PC-3 (cell line): ENCODE results near the gene CR1.

ENCODE experiments used
- CTCF ChIP-seq: fragments of 300-600 bp; sonication (generic); conservative IDR thresholded peaks from 2 replicates; pipeline ENCODE4 v1.5.1; 2017; ENCODE audit warnings: antibody characterized with exemption, low read depth, mild to moderate bottlenecking, low read length
- EZH2 ChIP-seq: fragments of 300-600 bp; sonication (generic); IDR thresholded peaks from one replicate; pipeline ENCODE4 v1.6.1; 2017; ENCODE audit warnings: antibody characterized with exemption, mild to moderate bottlenecking, low read length; ENCODE audit not compliant: unreplicated experiment
- EZH2phosphoT487 ChIP-seq: fragments of 300-600 bp; sonication (generic); IDR thresholded peaks from 2 replicates; pipeline ENCODE4 v1.6.1; 2018; ENCODE audit warnings: mild to moderate bottlenecking, antibody characterized with exemption, low read length, borderline replicate concordance

- TF ChIP-seq CTCF (no peak), EZH2phosphoT487 (no peak), EZH2 (no peak)
These were observed 4.3 kb downstream of the CR1 start for GRCh38 chr1:207500306-207500705.
